Measurements from ENCODE around the gene PRSS21. TPM values are rescaled to one million over a fixed set of nuclear protein-coding genes. Genes with fewer than 3 reads are reported as not detected.

Gene PRSS21
- total RNA-seq, 2 experiments from 2014 or later: 6.0 to 10.3 TPM

GRCh38 chr16:2854700-2855309 lies 37.8 kb downstream of the PRSS21 start:
- H3K27me3 Mint-ChIP-seq: peaks cover 9% of the 10 kb centered on the region
- peaks cover 12% of the 10 kb centered on the region for H3K9me3 Mint-ChIP-seq (ENCODE audit: low read depth)
- H3K4me1 Mint-ChIP-seq: peaks cover 4% of the 10 kb centered on the region
- H3K27ac Mint-ChIP-seq: no peak overlapping the region
- peaks cover 3% of the 10 kb centered on the region for H3K36me3 Mint-ChIP-seq
- CTCF ChIA-PET: interaction anchor here (0.7 to 2.4 kb wide), 5 partner anchors 11 to 44 kb away, joined by 3 to 20 read pairs (median 6); no protein-coding TSS in a partner anchor
- DNase-seq: no peak
- H3K4me3 Mint-ChIP-seq: no peak overlapping the region
- no peak for ATAC-seq

GRCh38 chr16:2855536-2855935 lies 38.5 kb downstream of the PRSS21 start:
- ATAC-seq: no peak
- peaks cover 3% of the 10 kb centered on the region for H3K36me3 Mint-ChIP-seq
- H3K27ac Mint-ChIP-seq: no peak overlapping the region

GRCh38 chr16:2856061-2856670 lies 39.1 kb downstream of the PRSS21 start:
- no peak overlapping the region for H3K4me3 Mint-ChIP-seq
- CTCF ChIA-PET: interaction anchor here (1.5 kb wide), 1 partner anchor 12 kb away, joined by 5 read pairs; no protein-coding TSS in a partner anchor
- no peak for DNase-seq
- H3K27me3 Mint-ChIP-seq: peaks cover 8% of the 10 kb centered on the region
- H3K4me1 Mint-ChIP-seq: peaks cover 4% of the 10 kb centered on the region
- H3K9me3 Mint-ChIP-seq (ENCODE audit: low read depth): peaks cover 13% of the 10 kb centered on the region
- ATAC-seq: no peak
- H3K27ac Mint-ChIP-seq: no peak overlapping the region
- H3K36me3 Mint-ChIP-seq: peaks cover 3% of the 10 kb centered on the region

More at GRCh38 chr16:2855536-2855935, 38.5 kb downstream of the PRSS21 start:
- Mint-ChIP-seq H3K9me3 (ENCODE audit: low read depth) (peaks cover 12% of the 10 kb centered on the region), H3K4me3 (no peak overlapping the region), H3K27me3 (peaks cover 7% of the 10 kb centered on the region), H3K4me1 (peaks cover 4% of the 10 kb centered on the region)
- CTCF ChIA-PET: interaction anchor here (1.5 kb wide), 1 partner anchor 13 kb away, joined by 5 read pairs; no protein-coding TSS in a partner anchor
- DNase-seq: no peak

GRCh38 chr16:2856686-2857450 lies 39.8 kb downstream of the PRSS21 start:
- no peak for DNase-seq
- CTCF ChIA-PET: interaction anchor here (1.5 kb wide), 1 partner anchor 11 kb away, joined by 5 read pairs; no protein-coding TSS in a partner anchor
- Mint-ChIP-seq H3K9me3 (ENCODE audit: low read depth) (peaks cover 15% of the 10 kb centered on the region), H3K36me3 (peaks cover 3% of the 10 kb centered on the region), H3K27ac (no peak overlapping the region), H3K27me3 (peaks cover 11% of the 10 kb centered on the region), H3K4me1 (peaks cover 4% of the 10 kb centered on the region), H3K4me3 (no peak overlapping the region)
- no peak for ATAC-seq

- Mint-ChIP-seq H3K27ac (no peak within 1 kb of the TSS), H3K4me3 (peak within 1 kb of the TSS; percentile 56), H3K36me3 (peaks cover 3% of the 10 kb centered on the region), H3K4me1 (peaks cover 4% of the 10 kb centered on the region), H3K27me3 (peaks cover 11% of the 10 kb centered on the region), H3K9me3 (ENCODE audit: low read depth) (peaks cover 15% of the 10 kb centered on the region)
- DNase-seq (no peak), ATAC-seq (peak; percentile 22)
- CTCF ChIA-PET: no interaction called here
Measured at GRCh38 chr16:2857451-2858244, 40.6 kb downstream of the PRSS21 start, which contains the start of gene PRSS22. Gene PRSS22 (minus strand): TSS chr16:2858170. CDS start chr16:2858104, 66 bp downstream.

GRCh38 chr16:2858245-2859025 lies 41.4 kb downstream of the PRSS21 start:
- peaks cover 3% of the 10 kb centered on the region for H3K36me3 Mint-ChIP-seq
- peaks cover 11% of the 10 kb centered on the region for H3K27me3 Mint-ChIP-seq
- H3K9me3 Mint-ChIP-seq (ENCODE audit: low read depth): peaks cover 15% of the 10 kb centered on the region
- DNase-seq: no peak
- H3K4me3 Mint-ChIP-seq: no peak overlapping the region
- no peak overlapping the region for H3K27ac Mint-ChIP-seq
- no peak for ATAC-seq
- CTCF ChIA-PET: no interaction called here
- H3K4me1 Mint-ChIP-seq: peaks cover 4% of the 10 kb centered on the region

GRCh38 chr16:2859686-2860265 lies 42.7 kb downstream of the PRSS21 start:
- Mint-ChIP-seq H3K36me3 (no peaks in the 10 kb centered on the region), H3K9me3 (ENCODE audit: low read depth) (peaks cover 7% of the 10 kb centered on the region), H3K4me1 (peaks cover 4% of the 10 kb centered on the region), H3K27ac (no peak overlapping the region), H3K4me3 (no peak overlapping the region), H3K27me3 (peaks cover 14% of the 10 kb centered on the region)
- ATAC-seq (no peak), DNase-seq (no peak)
- CTCF ChIA-PET: no interaction called here

GRCh38 chr16:2860826-2861567 lies 44.0 kb downstream of the PRSS21 start:
- Mint-ChIP-seq H3K9me3 (ENCODE audit: low read depth) (peaks cover 6% of the 10 kb centered on the region), H3K36me3 (no peaks in the 10 kb centered on the region), H3K27me3 (peaks cover 15% of the 10 kb centered on the region), H3K27ac (no peak overlapping the region), H3K4me3 (no peak overlapping the region), H3K4me1 (peaks cover 4% of the 10 kb centered on the region)
- DNase-seq (no peak), ATAC-seq (no peak)
- CTCF ChIA-PET: interaction anchor here (0.8 to 1.1 kb wide), 2 partner anchors 22 to 76 kb away, joined by 3 read pairs; no protein-coding TSS in a partner anchor

GRCh38 chr16:2865651-2866050 lies 48.6 kb downstream of the PRSS21 start:
- Mint-ChIP-seq H3K27me3 (peaks cover 8% of the 10 kb centered on the region), H3K9me3 (ENCODE audit: low read depth) (peaks cover 3% of the 10 kb centered on the region), H3K4me1 (peaks cover 13% of the 10 kb centered on the region), H3K27ac (no peak overlapping the region), H3K4me3 (no peak overlapping the region), H3K36me3 (no peaks in the 10 kb centered on the region)
- no peak for ATAC-seq
- CTCF ChIA-PET: interaction anchor here (1.4 to 4.4 kb wide), 4 partner anchors 17 to 61 kb away, joined by 3 to 94 read pairs (median 14); partner anchors contain the start of genes FLYWCH1 and FLYWCH2
- no peak for DNase-seq

GRCh38 chr16:2866431-2866830 lies 49.4 kb downstream of the PRSS21 start:
- Mint-ChIP-seq H3K4me3 (no peak overlapping the region), H3K4me1 (peaks cover 13% of the 10 kb centered on the region), H3K9me3 (ENCODE audit: low read depth) (no peaks in the 10 kb centered on the region), H3K27ac (no peak overlapping the region), H3K27me3 (peaks cover 4% of the 10 kb centered on the region), H3K36me3 (no peaks in the 10 kb centered on the region)
- CTCF ChIA-PET: interaction anchor here (0.6 to 4.4 kb wide), 5 partner anchors 17 to 76 kb away, joined by 3 to 94 read pairs (median 4); partner anchors contain the start of genes FLYWCH1 and FLYWCH2
- DNase-seq: no peak
- ATAC-seq: no peak

- DNase-seq (no peak), ATAC-seq (no peak)
- peak overlapping the region; percentile 91 for H3K27ac Mint-ChIP-seq
- H3K36me3 Mint-ChIP-seq: no peaks in the 10 kb centered on the region
- H3K4me1 Mint-ChIP-seq: peaks cover 13% of the 10 kb centered on the region
- H3K4me3 Mint-ChIP-seq: peak overlapping the region; percentile 83
- H3K27me3 Mint-ChIP-seq: peaks cover 3% of the 10 kb centered on the region
- CTCF ChIA-PET: interaction anchor here (0.7 to 4.4 kb wide), 30 partner anchors 11 to 616 kb away, joined by 3 to 94 read pairs (median 6); partner anchors contain the start of genes ECI1, FLYWCH1, FLYWCH2 and PKMYT1
- H3K9me3 Mint-ChIP-seq (ENCODE audit: low read depth): no peaks in the 10 kb centered on the region
Measured at GRCh38 chr16:2867661-2867986, 50.6 kb downstream of the PRSS21 start.

Measured in activated CD8-positive, alpha-beta memory T cell treated with anti-CD3 and anti-CD28 coated beads, Interleukin-2, amount 10 ng/mL, durations not matched to agents 7 days and 5 days (primary cell).